IMR-90 (cell line): ENCODE results near the gene RAI14. TPM values are rescaled to one million over a fixed set of nuclear protein-coding genes. Genes with fewer than 3 reads are reported as not detected.

ENCODE experiments used
- ATAC-seq: fragments of 200-7000 bp; cut with Tn5 transposase; 2 replicates; pipeline ENCODE4 v1.9.1; 2020; ENCODE audit warnings: low read depth, mild to moderate bottlenecking, moderate library complexity
- BruUV-seq: library from RNA; stranded (reverse); fragments of 400-500 nt; replicated peaks from 2 replicates; lab custom pipeline; 2021; lab: Mats Ljungman, UMichigan
- CTCF ChIA-PET: fragments of 300-600 bp; formaldehyde crosslinking; extraction: SDS; loops from one replicate; lab custom pipeline; 2021; ENCODE audit warnings: antibody characterized with exemption; lab: Yijun Ruan, JAX
- POLR2A ChIA-PET: fragments of 300-600 bp; sonication (Branson Sonifier 250); formaldehyde crosslinking; loops from one replicate; lab custom pipeline; 2022; ENCODE audit warnings: antibody characterized with exemption; ENCODE audit not compliant: unreplicated experiment; lab: Charles Lee
- DNase-seq: peaks from one replicate; pipeline ENCODE4 v3.0.0; 2013
- H2AFZ ChIP-seq: replicated peaks from 2 replicates; pipeline ENCODE3; 2013; ENCODE audit warnings: low read length, mild to moderate bottlenecking; ENCODE audit not compliant: poor library complexity
- H2AK5ac ChIP-seq: 2 replicates; pipeline ENCODE4 v1.6.1; 2013; ENCODE audit warnings: low read depth, low read length, inconsistent platforms
- H2AK9ac ChIP-seq: replicated peaks from 2 replicates; pipeline ENCODE3; 2013; ENCODE audit warnings: mild to moderate bottlenecking, low read depth, low read length, moderate library complexity; ENCODE audit not compliant: poor library complexity
- H2BK120ac ChIP-seq: 2 replicates; pipeline ENCODE4 v1.6.1; 2013; ENCODE audit warnings: low read depth, low read length, inconsistent platforms
- H2BK15ac ChIP-seq: 3 replicates; pipeline ENCODE4 v1.6.1; 2013; ENCODE audit warnings: low read depth, low read length, inconsistent platforms
- H2BK20ac ChIP-seq: 2 replicates; pipeline ENCODE4 v1.6.1; 2013; ENCODE audit warnings: low read depth, mild to moderate bottlenecking, inconsistent platforms, low read length, moderate library complexity
- H2BK5ac ChIP-seq: 2 replicates; pipeline ENCODE4 v1.6.1; 2013; ENCODE audit warnings: mild to moderate bottlenecking, low read depth, low read length, inconsistent platforms; ENCODE audit not compliant: poor library complexity, severe bottlenecking
- H3K14ac ChIP-seq: replicated peaks from 2 replicates; pipeline ENCODE4 v1.6.1; 2013; ENCODE audit warnings: low read depth, low read length, inconsistent platforms
- H3K18ac ChIP-seq: 2 replicates; pipeline ENCODE4 v1.6.1; 2013; ENCODE audit warnings: low read depth, low read length, control low read depth
- H3K23ac ChIP-seq: 2 replicates; pipeline ENCODE4 v1.6.1; 2013; ENCODE audit warnings: low read depth, low read length, inconsistent platforms
- H3K27ac ChIP-seq: 2 replicates; pipeline ENCODE4 v1.5.1; 2013; ENCODE audit warnings: mild to moderate bottlenecking, control low read depth, low read length; ENCODE audit not compliant: insufficient read depth
- H3K27me3 ChIP-seq: 2 replicates; pipeline ENCODE4 v1.6.1; 2013; ENCODE audit warnings: low read length; ENCODE audit not compliant: control insufficient read depth, insufficient read depth
- H3K36me3 ChIP-seq: 2 replicates; pipeline ENCODE4 v1.6.1; 2013; ENCODE audit warnings: low read length, mixed read lengths; ENCODE audit not compliant: control insufficient read depth, insufficient read depth
- H3K4ac ChIP-seq: 2 replicates; pipeline ENCODE4 v1.6.1; 2013; ENCODE audit warnings: low read depth, low read length, inconsistent platforms
- H3K4me1 ChIP-seq: 2 replicates; pipeline ENCODE4 v1.6.1; 2013; ENCODE audit warnings: low read length, mixed read lengths; ENCODE audit not compliant: control insufficient read depth, insufficient read depth
- H3K4me2 ChIP-seq: 2 replicates; pipeline ENCODE4 v1.6.1; 2013; ENCODE audit warnings: low read depth, mild to moderate bottlenecking, control low read depth, low read length, moderate library complexity
- H3K4me3 ChIP-seq: 2 replicates; pipeline ENCODE4 v1.5.1; 2013; ENCODE audit warnings: low read depth, mild to moderate bottlenecking, control low read depth, low read length, moderate library complexity; ENCODE audit not compliant: insufficient read depth
- H3K56ac ChIP-seq: 2 replicates; pipeline ENCODE4 v1.6.1; 2013; ENCODE audit warnings: low read length, inconsistent platforms; ENCODE audit not compliant: insufficient read depth; ENCODE audit errors: extremely low read depth
- H3K79me1 ChIP-seq, 2 experiments: 2 replicates each; pipeline ENCODE4 v1.6.1; 2013; ENCODE audit warnings: low read length in 2 of 2, inconsistent platforms in 1 of 2, low read depth in 1 of 2
- H3K9ac ChIP-seq: 2 replicates; pipeline ENCODE4 v1.6.1; 2013; ENCODE audit warnings: low read depth, low read length, control low read depth
- H3K9me1 ChIP-seq: 2 replicates; pipeline ENCODE4 v1.6.1; 2013; ENCODE audit warnings: low read length, inconsistent platforms; ENCODE audit not compliant: insufficient read depth
- H3K9me3 ChIP-seq: 2 replicates; pipeline ENCODE4 v1.6.1; 2013; ENCODE audit warnings: low read length; ENCODE audit not compliant: control insufficient read depth, insufficient read depth
- H4K20me1 ChIP-seq: 2 replicates; pipeline ENCODE4 v1.6.1; 2013; ENCODE audit warnings: low read length, inconsistent platforms; ENCODE audit not compliant: insufficient read depth
- H4K5ac ChIP-seq: 2 replicates; pipeline ENCODE4 v1.6.1; 2013; ENCODE audit warnings: mild to moderate bottlenecking, low read depth, low read length, control low read depth
- H4K8ac ChIP-seq, 2 experiments: 2 replicates each; pipeline ENCODE4 v1.6.1; 2013; ENCODE audit warnings: low read depth in 2 of 2, low read length in 2 of 2, control low read depth in 1 of 2, inconsistent platforms in 1 of 2
- H4K91ac ChIP-seq: 2 replicates; pipeline ENCODE4 v1.6.1; 2013; ENCODE audit warnings: low read depth, low read length, inconsistent platforms; ENCODE audit not compliant: insufficient read depth
- BHLHE40 ChIP-seq: fragments of 150-350 bp; IDR thresholded peaks from 2 replicates; pipeline ENCODE4 v1.6.1; 2016; ENCODE audit warnings: mild to moderate bottlenecking, low read depth, low read length
- CHD1 ChIP-seq: IDR thresholded peaks from 2 replicates; pipeline ENCODE4 v1.6.1; 2012; ENCODE audit warnings: low read depth, low read length, improper control_type of control experiment
- CTCF ChIP-seq: conservative IDR thresholded peaks from 2 replicates; pipeline ENCODE4 v1.5.1; 2012; ENCODE audit warnings: mild to moderate bottlenecking, low read depth, low read length, improper control_type of control experiment
- FOS ChIP-seq: fragments of 150-350 bp; IDR thresholded peaks from 2 replicates; pipeline ENCODE4 v1.6.1; 2016; ENCODE audit warnings: low read depth, low read length
- MAFK ChIP-seq: IDR thresholded peaks from 2 replicates; pipeline ENCODE4 v1.6.1; 2012; ENCODE audit warnings: low read depth, low read length, improper control_type of control experiment
- MXI1 ChIP-seq: IDR thresholded peaks from 2 replicates; pipeline ENCODE4 v1.6.1; 2012; ENCODE audit warnings: low read depth, mild to moderate bottlenecking, low read length, moderate library complexity, borderline replicate concordance
- NFE2L2 ChIP-seq: fragments of 150-350 bp; IDR thresholded peaks from 2 replicates; pipeline ENCODE4 v1.6.1; 2016; ENCODE audit warnings: low read depth, mild to moderate bottlenecking, low read length
- RAD21 ChIP-seq: IDR thresholded peaks from 2 replicates; pipeline ENCODE4 v1.6.1; 2012; ENCODE audit warnings: low read length, improper control_type of control experiment
- RFX5 ChIP-seq: IDR thresholded peaks from 2 replicates; pipeline ENCODE4 v1.8.0; 2012; ENCODE audit warnings: low read depth, mild to moderate bottlenecking, low read length, moderate library complexity
- SMC3 ChIP-seq: fragments of 150-350 bp; IDR thresholded peaks from 2 replicates; pipeline ENCODE4 v1.6.1; 2016; ENCODE audit warnings: low read depth, mild to moderate bottlenecking, antibody characterized with exemption, low read length, moderate library complexity
- dilution Hi-C: fragments of 300-500 bp; cut with HindIII; formaldehyde crosslinking; loops from one replicate; pipeline ENCODE4 v1.14.3; 2018; ENCODE audit warnings: low sequenced_read_pairs; ENCODE audit not compliant: unreplicated experiment
- in situ Hi-C: fragments of 300-500 bp; cut with MboI; formaldehyde crosslinking; loops from 3 replicates; pipeline ENCODE4 v1.14.3; 2019; ENCODE audit warnings: low sequenced_read_pairs, inconsistent platforms, mixed read lengths
- intact Hi-C: fragments of 100-400 bp; cut with micrococcal nuclease; formaldehyde crosslinking; loops from 2 replicates; pipeline ENCODE4 v1.10.0; 2022
- polyA plus RNA-seq, 3 experiments: library from polyadenylated mRNA; depleted of rRNA; stranded (reverse); fragments of >200 nt; gene quantifications; 2 replicates each; pipeline ENCODE4 v1.2.3, GENCODE V29; 2012; ENCODE audit warnings: low replicate concordance in 1 of 3
- total RNA-seq: library from RNA; depleted of rRNA; stranded (reverse); fragments of >200 nt; gene quantifications from 2 replicates; pipeline ENCODE4 v1.2.3, GENCODE V29; 2012
- TF ChIP-seq, protein P1 (sequence below): fragments of 150-350 bp; IDR thresholded peaks from 2 replicates; pipeline ENCODE4 v1.6.1; 2017; ENCODE audit warnings: mild to moderate bottlenecking, antibody characterized with exemption, low read length, low read depth

Gene RAI14
- total and polyA plus RNA-seq, 2 of the 4 experiments (the other 2 are of a cell fraction) = 221 to 267 TPM

DNA sequence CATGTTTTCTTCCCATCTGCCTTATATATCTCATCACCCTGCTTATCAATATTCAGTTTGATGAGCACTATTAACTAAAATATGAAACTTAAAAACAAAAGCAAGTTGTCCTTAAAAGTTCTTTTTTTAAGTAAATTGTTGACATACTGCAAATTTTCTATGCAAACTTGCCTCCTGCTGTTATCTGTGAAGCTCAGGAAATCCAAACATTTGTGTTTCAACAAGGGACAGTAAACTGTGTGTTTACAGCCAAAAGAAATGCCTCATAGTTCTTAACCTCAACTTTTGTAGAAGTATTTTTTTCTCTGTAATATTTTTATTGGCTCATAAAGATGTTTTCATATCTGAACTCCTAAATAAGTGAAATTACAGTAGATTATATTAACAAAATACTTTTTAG lies 175.2 kb downstream of the RAI14 start:
- Histone ChIP-seq H3K9me3 (peaks cover 2% of the 10 kb centered on the region), H3K4me1 (peaks cover 9% of the 10 kb centered on the region; the same call in 1 of the 2 replicates), H2BK15ac (no peak overlapping the region), H3K4ac (no peak overlapping the region), H3K27me3 (no peaks in the 10 kb centered on the region), H2BK120ac (no peak overlapping the region), H2BK5ac (peak overlapping the region; percentile 58), H2AK9ac (no peak overlapping the region), H2AFZ (no peak overlapping the region), H4K5ac (no peak overlapping the region), H3K36me3 (peaks cover 59% of the 10 kb centered on the region), H2BK20ac (no peak overlapping the region), H3K27ac (no peak overlapping the region), H2AK5ac (no peak overlapping the region), H3K56ac (no peak overlapping the region), H3K79me1 (peaks cover 30 to 45% of the 10 kb centered on the region in 2 experiments), H3K9ac (no peak overlapping the region), H3K9me1 (0 out of 2 replicates have a peak, but pooled peaks cover 4% of the 10 kb centered on the region), H3K4me3 (no peak overlapping the region), H3K23ac (no peak overlapping the region), H3K4me2 (no peak overlapping the region), H4K20me1 (peaks cover 9% of the 10 kb centered on the region; the same call in 1 of the 2 replicates), H3K14ac (no peak overlapping the region), H4K8ac (no peak overlapping the region), H3K18ac (no peak overlapping the region), H4K91ac (no peak overlapping the region)
- intact Hi-C loops = no loop called here
- dilution Hi-C loops = no loop called here
- ATAC-seq (peak; percentile 52), DNase-seq (no peak)
- CTCF ChIA-PET = no interaction called here
- POLR2A ChIA-PET = interaction anchor here (0.6 kb wide), 2 partner anchors 13 to 98 kb away, joined by 15 read pairs; partner anchors contain the start of gene DNAJC21
- BruUV-seq = no TSS peak
- in situ Hi-C loops = no loop called here
- TF ChIP-seq CHD1 (no peak), RAD21 (no peak), BHLHE40 (no peak), SMC3 (no peak), MXI1 (no peak), MAFK (no peak), RFX5 (no peak), NFE2L2 (no peak), CTCF (no peak), FOS (no peak)
- TF ChIP-seq, protein P1, sequence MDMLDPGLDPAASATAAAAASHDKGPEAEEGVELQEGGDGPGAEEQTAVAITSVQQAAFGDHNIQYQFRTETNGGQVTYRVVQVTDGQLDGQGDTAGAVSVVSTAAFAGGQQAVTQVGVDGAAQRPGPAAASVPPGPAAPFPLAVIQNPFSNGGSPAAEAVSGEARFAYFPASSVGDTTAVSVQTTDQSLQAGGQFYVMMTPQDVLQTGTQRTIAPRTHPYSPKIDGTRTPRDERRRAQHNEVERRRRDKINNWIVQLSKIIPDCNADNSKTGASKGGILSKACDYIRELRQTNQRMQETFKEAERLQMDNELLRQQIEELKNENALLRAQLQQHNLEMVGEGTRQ = no peak
